ENCODE measurements around the gene BABAM2.

GRCh38 chr2:27991146-27991545 is 100.6 kb downstream of the BABAM2 start:
- no peak for TF ChIP-seq CTCF (IDR thresholded peaks at IDR 0.05; ENCODE audit: low read depth, low read length, missing input control)
- no peak for TF ChIP-seq GABPA (IDR thresholded peaks at IDR 0.05 in 1 of 2, conservative IDR thresholded peaks at IDR 0.05 in 1 of 2)
- TF ChIP-seq ATF3 (IDR thresholded peaks at IDR 0.05), result no peak
- TF ChIP-seq EGR1 (IDR thresholded peaks at IDR 0.05; ENCODE audit: low read depth in 2 of 2), result no peak
- TF ChIP-seq SP1 (IDR thresholded peaks at IDR 0.05), result no peak
- no peak for TF ChIP-seq JUND (IDR thresholded peaks at IDR 0.05)
- TF ChIP-seq YY1 (IDR thresholded peaks at IDR 0.05), result no peak
- TF ChIP-seq RAD21 (IDR thresholded peaks at IDR 0.05), result no peak
- no peak for TF ChIP-seq MAX (IDR thresholded peaks at IDR 0.05)
- no peak for TF ChIP-seq ZBTB33 (IDR thresholded peaks at IDR 0.05)
- no peak for TF ChIP-seq NR2F2 (IDR thresholded peaks at IDR 0.05)
- no peak for TF ChIP-seq RXRA (IDR thresholded peaks at IDR 0.05)
- no peak for TF ChIP-seq REST (IDR thresholded peaks at IDR 0.05)

Data from liver (tissue), 3 donors.